Kidney epithelial cell (primary cell): ENCODE results near the gene RRP9. TPM values are rescaled to one million over a fixed set of nuclear protein-coding genes. Genes with fewer than 3 reads are reported as not detected.

Experiments used
- DNase-seq: peaks from one replicate; pipeline ENCODE4 v3.0.0-alpha.2; 2010; ENCODE audit warnings: low read depth
- H3K27me3 ChIP-seq: 2 replicates; pipeline ENCODE4 v1.6.0; 2011; ENCODE audit warnings: low read length; ENCODE audit not compliant: control insufficient read depth, insufficient read depth
- H3K36me3 ChIP-seq: 2 replicates; pipeline ENCODE4 v1.5.1; 2011; ENCODE audit warnings: low read length; ENCODE audit not compliant: control insufficient read depth, insufficient read depth
- H3K4me3 ChIP-seq: 2 replicates; pipeline ENCODE4 v1.5.1; 2011; ENCODE audit warnings: low read depth, mild to moderate bottlenecking, control low read depth, low read length
- total RNA-seq: library from RNA; depleted of rRNA; stranded (reverse); fragments of >200 nt; gene quantifications from 2 replicates; pipeline ENCODE4 v1.2.3, GENCODE V29; 2015
- TF ChIP-seq, protein P1 (sequence below): IDR thresholded peaks from 2 replicates; pipeline ENCODE4 v1.5.1; 2011; ENCODE audit warnings: mild to moderate bottlenecking, moderate library complexity, low read length, control low read depth, inconsistent platforms; ENCODE audit not compliant: insufficient read depth, poor library complexity, severe bottlenecking

Gene RRP9
- total RNA-seq, 1 donor from 2014 or later, result 43.2 TPM

DNA sequence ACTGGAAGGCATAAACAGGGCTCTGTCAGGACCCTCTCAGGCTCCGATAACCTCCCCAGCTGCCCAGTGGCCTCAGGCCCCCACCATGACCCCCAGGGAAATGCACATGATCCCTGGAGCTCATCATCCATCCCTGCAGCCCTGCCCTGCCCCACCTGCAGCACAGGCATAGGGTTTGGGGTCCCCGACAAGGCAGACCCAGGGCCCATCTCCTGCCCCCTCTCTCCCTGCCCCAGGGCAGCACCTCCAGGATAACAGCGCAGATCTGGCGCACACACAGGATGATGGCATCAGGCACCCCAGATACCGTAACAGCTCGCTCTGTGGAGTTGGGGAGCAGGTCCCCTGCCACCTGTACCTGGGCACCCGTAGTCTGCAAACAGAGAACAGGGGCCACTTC lies 17.9 kb upstream of the RRP9 start:
- H3K27me3 ChIP-seq, result peaks cover 7% of the 10 kb centered on the region
- TF ChIP-seq, protein P1, sequence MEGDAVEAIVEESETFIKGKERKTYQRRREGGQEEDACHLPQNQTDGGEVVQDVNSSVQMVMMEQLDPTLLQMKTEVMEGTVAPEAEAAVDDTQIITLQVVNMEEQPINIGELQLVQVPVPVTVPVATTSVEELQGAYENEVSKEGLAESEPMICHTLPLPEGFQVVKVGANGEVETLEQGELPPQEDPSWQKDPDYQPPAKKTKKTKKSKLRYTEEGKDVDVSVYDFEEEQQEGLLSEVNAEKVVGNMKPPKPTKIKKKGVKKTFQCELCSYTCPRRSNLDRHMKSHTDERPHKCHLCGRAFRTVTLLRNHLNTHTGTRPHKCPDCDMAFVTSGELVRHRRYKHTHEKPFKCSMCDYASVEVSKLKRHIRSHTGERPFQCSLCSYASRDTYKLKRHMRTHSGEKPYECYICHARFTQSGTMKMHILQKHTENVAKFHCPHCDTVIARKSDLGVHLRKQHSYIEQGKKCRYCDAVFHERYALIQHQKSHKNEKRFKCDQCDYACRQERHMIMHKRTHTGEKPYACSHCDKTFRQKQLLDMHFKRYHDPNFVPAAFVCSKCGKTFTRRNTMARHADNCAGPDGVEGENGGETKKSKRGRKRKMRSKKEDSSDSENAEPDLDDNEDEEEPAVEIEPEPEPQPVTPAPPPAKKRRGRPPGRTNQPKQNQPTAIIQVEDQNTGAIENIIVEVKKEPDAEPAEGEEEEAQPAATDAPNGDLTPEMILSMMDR, result no peak
- H3K4me3 ChIP-seq, result no peak overlapping the region
- no peak for DNase-seq
- peaks cover 2% of the 10 kb centered on the region for H3K36me3 ChIP-seq

DNA sequence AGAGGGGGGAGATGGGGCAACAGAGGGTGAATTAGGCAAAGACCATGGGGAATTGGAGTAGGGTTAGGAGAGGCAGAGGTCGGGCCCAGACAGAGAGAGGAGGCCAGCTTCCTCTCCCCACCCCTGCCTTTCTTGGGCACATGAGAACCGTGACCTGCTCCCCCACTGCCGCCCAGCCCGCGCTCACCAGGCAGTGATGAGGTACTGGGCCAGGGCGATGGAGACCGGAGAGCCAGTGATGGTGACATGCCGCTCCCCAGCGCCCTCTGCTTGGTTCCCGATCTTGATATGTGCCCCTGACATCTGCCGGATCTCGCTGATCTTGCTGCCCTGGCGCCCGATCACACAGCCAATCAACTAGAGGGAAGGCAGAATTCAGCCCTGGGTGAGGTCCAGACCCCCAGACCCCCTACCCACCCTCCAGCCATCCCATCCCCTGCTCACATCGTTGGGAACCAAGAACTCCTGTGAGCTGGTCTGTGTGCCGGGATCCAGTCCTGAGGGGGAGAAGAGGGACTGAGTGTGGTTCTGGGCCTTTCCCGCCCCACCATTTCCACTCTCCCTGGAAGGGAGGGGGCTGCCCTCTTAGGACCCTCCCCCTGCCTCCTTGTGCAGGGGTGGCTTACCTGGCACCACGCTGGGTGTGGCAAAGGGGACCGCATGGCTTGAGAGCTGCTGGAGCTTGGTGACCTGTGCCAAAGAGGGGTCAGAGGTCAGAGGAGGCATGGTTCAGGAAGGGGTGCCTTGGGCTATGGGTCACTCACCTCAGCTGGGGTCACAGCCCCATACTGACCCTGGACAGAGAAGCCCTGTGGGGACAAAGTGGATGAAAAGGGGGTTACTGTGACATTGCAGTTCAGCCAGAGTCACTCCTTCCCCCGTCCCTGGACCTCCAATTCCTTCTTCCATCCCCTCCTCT lies 17.2 kb upstream of the RRP9 start:
- peaks cover 2% of the 10 kb centered on the region for H3K36me3 ChIP-seq
- TF ChIP-seq, protein P1, result no peak
- no peak overlapping the region for H3K4me3 ChIP-seq
- no peak for DNase-seq
- H3K27me3 ChIP-seq, result peaks cover 7% of the 10 kb centered on the region

DNA sequence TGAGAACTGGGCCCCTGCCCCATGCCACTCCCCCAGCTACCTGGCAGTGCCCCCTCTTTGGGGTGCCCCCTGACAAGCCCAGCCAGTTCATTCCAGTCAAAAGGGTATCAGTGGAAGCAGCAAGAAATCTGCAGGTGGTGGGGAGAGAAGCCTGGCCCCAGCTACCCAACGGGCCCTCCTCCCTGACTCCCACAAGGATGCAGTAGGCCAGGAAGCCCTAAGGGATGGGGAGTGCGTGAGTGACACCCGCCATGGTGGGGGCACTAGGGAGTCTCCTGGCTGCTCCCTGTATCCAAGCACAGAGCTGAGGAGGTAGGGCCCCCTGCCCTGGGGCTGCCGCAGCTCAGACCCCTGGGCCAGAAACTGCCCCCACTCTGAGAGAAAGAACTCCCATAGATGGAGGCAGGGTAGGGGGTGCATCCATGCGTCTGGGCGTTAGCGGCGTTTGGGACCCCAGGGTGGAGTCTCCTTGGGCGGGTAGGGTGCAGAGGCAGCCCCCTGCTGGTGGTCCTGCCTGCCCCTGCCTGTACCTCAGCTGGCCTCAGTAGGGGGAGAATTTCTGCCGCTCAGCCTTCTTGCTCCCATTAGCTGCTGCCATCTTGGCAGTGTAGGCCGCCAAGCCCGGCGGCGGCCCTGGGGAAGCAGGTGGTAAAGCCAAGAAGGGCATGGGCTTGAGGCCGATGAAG lies 16.0 kb upstream of the RRP9 start:
- TF ChIP-seq, protein P1, result no peak
- Histone ChIP-seq H3K27me3 (peaks cover 11% of the 10 kb centered on the region), H3K4me3 (no peak overlapping the region), H3K36me3 (peaks cover 2% of the 10 kb centered on the region)
- DNase-seq, result no peak

DNA sequence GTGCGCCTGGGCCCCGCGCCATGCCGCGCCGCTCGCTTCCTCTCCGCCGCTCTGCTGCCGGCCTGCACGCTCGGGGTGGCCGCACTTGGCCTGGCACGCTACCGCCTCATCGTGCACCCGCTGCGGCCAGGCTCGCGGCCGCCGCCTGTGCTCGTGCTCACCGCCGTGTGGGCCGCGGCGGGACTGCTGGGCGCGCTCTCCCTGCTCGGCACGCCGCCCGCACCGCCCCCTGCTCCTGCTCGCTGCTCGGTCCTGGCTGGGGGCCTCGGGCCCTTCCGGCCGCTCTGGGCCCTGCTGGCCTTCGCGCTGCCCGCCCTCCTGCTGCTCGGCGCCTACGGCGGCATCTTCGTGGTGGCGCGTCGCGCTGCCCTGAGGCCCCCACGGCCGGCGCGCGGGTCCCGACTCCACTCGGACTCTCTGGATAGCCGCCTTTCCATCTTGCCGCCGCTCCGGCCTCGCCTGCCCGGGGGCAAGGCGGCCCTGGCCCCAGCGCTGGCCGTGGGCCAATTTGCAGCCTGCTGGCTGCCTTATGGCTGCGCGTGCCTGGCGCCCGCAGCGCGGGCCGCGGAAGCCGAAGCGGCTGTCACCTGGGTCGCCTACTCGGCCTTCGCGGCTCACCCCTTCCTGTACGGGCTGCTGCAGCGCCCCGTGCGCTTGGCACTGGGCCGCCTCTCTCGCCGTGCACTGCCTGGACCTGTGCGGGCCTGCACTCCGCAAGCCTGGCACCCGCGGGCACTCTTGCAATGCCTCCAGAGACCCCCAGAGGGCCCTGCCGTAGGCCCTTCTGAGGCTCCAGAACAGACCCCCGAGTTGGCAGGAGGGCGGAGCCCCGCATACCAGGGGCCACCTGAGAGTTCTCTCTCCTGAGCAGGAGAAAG lies 14.4 kb upstream of the RRP9 start:
- H3K27me3 ChIP-seq, result peaks cover 11% of the 10 kb centered on the region
- H3K36me3 ChIP-seq, result peaks cover 2% of the 10 kb centered on the region
- TF ChIP-seq, protein P1, result peak; percentile 63
- peak overlapping the region; percentile 20 for H3K4me3 ChIP-seq
- no peak for DNase-seq

DNA sequence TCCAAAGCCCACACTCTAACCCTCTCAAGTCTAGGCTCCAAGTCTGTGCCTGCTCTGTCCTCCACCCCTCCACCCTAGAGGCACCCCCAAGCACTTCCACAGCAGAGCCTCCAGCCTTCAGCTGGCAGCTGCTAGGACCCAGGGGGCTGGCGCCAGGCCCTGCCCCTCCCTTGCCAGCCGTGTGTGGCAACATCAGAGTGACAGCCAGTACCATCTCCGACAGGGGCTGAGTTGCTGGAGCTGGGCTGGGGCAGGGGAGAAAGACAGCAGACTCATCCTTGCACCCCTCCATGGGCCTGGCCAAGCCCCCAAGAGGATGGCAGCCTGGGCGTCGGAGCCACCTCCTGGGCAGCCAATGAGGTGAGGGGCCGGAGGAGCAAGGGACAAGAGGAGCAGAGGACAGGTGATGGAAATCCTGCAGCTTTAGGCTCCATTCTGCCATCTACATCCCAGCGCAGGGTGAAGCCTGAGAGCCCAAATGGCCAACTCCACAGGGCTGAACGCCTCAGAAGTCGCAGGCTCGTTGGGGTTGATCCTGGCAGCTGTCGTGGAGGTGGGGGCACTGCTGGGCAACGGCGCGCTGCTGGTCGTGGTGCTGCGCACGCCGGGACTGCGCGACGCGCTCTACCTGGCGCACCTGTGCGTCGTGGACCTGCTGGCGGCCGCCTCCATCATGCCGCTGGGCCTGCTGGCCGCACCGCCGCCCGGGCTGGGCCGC lies 13.6 kb upstream of the RRP9 start, which contains the start of gene GPR62:
Gene GPR62 (plus strand): TSS at position 207 of the 718 bp plus-strand sequence. CDS start 272 bp downstream, at position 479.
- peaks cover 11% of the 10 kb centered on the region for H3K27me3 ChIP-seq
- H3K4me3 ChIP-seq, result peak within 1 kb of the TSS; percentile 20
- peaks cover 2% of the 10 kb centered on the region for H3K36me3 ChIP-seq
- DNase-seq, result no peak
- TF ChIP-seq, protein P1, result no peak
